Measurements from ENCODE around the gene TCERG1L. TPM values are rescaled to one million over a fixed set of nuclear protein-coding genes. Genes with fewer than 3 reads are reported as not detected.

The TCERG1L gene
- total RNA-seq, 2 donors from 2014 or later, result 4.0 to 4.2 TPM

DNA sequence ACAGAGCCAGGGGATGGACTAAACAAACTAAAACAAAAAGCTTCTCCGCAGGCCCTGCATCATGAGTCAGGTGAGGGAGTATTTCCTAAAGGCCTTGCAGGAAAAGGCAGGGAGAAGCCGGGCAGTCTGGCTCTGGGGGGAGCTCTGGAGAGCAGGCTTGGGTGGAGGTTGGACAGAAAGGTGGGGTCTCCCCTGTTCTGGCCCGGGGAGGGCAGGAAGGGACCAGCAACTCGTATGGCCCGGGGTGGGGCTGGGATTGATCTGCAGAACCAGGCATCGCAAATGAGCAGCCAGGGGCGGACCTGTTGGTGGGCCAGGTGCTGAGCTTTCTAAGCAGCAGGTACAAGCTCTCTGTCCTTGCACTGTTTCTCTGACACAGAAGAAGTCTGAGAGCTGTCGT, 235.2 kb downstream of the TCERG1L start:
- WGBS, 2 donors, result 79 to 81% methylated on average over 8 of the region's 8 CpGs
- no peaks in the 10 kb centered on the region for H3K36me3 ChIP-seq (replicated peaks in 1 of 2; ENCODE audit: insufficient read depth in 1 of 2, low read depth in 2 of 2)
- no peaks in the 10 kb centered on the region for H3K4me1 ChIP-seq
- ATAC-seq (no peak), DNase-seq (no peak)
- H3K4me3 ChIP-seq, result no peak overlapping the region
- intact Hi-C loops (cut with DNase I), result no loop called here
- TF ChIP-seq POLR2A (IDR thresholded peaks at IDR 0.05), result no peak
- TF ChIP-seq, protein P1, sequence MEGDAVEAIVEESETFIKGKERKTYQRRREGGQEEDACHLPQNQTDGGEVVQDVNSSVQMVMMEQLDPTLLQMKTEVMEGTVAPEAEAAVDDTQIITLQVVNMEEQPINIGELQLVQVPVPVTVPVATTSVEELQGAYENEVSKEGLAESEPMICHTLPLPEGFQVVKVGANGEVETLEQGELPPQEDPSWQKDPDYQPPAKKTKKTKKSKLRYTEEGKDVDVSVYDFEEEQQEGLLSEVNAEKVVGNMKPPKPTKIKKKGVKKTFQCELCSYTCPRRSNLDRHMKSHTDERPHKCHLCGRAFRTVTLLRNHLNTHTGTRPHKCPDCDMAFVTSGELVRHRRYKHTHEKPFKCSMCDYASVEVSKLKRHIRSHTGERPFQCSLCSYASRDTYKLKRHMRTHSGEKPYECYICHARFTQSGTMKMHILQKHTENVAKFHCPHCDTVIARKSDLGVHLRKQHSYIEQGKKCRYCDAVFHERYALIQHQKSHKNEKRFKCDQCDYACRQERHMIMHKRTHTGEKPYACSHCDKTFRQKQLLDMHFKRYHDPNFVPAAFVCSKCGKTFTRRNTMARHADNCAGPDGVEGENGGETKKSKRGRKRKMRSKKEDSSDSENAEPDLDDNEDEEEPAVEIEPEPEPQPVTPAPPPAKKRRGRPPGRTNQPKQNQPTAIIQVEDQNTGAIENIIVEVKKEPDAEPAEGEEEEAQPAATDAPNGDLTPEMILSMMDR (IDR thresholded peaks at IDR 0.05), result no peak
- no peaks in the 10 kb centered on the region for H3K9me3 ChIP-seq
- H3K27ac ChIP-seq, result no peak overlapping the region
- H3K27me3 ChIP-seq, result no peaks in the 10 kb centered on the region

DNA sequence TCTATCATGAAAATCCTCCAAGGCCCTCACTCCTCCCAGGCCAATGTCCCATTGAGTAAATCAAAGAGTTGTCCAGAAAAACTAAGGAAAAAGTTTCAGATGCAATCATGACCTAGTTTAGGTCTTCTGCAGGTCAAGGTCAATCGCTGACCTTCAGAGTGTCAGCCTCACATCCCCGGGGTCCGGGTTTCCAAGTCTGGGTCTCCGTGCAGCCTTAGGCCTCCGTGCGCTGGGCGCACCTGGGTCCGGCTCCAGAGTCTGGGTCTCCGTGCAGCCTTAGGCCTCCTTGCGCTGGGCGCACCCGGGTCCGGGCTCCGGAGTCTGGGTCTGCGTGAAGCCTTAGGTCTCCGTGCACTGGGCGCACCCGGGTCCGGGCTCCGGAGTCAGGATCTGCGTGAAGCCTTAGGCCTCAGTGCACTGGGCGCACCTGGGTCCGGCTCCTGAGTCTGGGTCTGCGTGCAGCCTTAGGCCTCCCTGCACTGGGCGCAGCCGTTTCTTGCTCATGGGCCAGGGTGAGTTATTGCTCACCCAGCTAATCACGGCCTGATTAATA, 236.2 kb downstream of the TCERG1L start:
- TF ChIP-seq, protein P1 (IDR thresholded peaks at IDR 0.05), result no peak
- TF ChIP-seq POLR2A (IDR thresholded peaks at IDR 0.05), result no peak
- H3K4me3 ChIP-seq, result no peak overlapping the region
- DNase-seq (no peak), ATAC-seq (no peak)
- 91 to 93% methylated on average over 1 to 27 of the region's 27 CpGs for WGBS, 2 donors
- H3K36me3 ChIP-seq (replicated peaks in 1 of 2; ENCODE audit: insufficient read depth in 1 of 2, low read depth in 2 of 2), result no peaks in the 10 kb centered on the region
- intact Hi-C loops (cut with DNase I), result no loop called here
- H3K27ac ChIP-seq, result no peak overlapping the region
- no peaks in the 10 kb centered on the region for H3K27me3 ChIP-seq
- H3K9me3 ChIP-seq, result no peaks in the 10 kb centered on the region
- H3K4me1 ChIP-seq, result no peaks in the 10 kb centered on the region

DNA sequence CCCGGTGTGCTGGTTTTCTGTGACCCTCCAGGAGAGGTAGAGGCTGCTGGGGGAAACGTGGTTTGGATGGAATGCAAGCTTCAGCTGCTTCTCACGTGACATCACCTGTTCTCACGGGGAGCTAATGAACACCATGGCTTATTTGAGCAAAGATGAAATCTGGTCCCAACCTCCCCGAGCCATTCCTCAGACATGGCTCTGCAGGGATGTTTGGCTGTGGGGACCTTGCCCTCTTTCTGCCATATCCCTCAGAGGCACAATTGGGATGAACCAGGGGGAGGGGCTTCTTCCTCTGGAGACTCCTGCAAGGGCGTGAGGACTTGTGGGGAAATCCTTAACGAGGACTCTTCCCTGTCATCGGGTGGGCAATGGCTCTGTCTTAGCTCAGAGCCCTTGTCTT, 236.8 kb downstream of the TCERG1L start:
- DNase-seq (no peak), ATAC-seq (no peak)
- H3K4me1 ChIP-seq, result no peaks in the 10 kb centered on the region
- H3K4me3 ChIP-seq, result no peak overlapping the region
- H3K36me3 ChIP-seq (replicated peaks in 1 of 2; ENCODE audit: insufficient read depth in 1 of 2, low read depth in 2 of 2), result no peaks in the 10 kb centered on the region
- H3K27ac ChIP-seq, result no peak overlapping the region
- WGBS, 2 donors, result 86 to 87% methylated on average over 5 to 8 of the region's 8 CpGs
- no peak for TF ChIP-seq POLR2A (IDR thresholded peaks at IDR 0.05)
- TF ChIP-seq, protein P1 (IDR thresholded peaks at IDR 0.05), result no peak
- intact Hi-C loops (cut with DNase I), result no loop called here
- no peaks in the 10 kb centered on the region for H3K27me3 ChIP-seq
- H3K9me3 ChIP-seq, result no peaks in the 10 kb centered on the region

DNA sequence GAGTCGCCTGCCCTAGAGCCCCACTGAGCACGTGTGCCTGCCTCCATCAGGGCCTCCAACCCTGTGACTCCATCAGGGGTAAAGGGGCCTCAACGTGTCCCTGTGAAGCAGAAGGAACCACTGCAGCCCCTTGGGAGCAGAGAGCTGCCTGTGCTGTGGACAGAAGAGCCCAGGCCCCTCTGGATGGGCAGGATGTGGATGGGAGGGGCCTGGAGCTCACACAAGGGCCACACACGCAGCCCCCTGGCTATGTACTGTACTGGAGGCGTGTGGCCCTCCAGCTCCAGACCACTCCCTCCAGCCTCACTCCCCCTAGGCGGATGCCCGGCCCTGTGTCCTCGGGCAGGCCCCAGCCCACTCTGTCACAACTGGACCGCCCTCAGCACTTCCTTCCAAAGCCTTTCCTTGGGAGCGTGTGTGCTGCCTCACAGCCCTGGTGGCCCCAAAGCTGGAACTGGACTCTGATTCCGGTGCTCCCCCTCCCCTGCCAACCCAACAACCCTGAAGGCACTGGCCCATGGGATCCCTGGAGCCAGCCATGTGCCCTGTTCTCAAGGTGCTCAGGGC, 238.0 kb downstream of the TCERG1L start:
- no peak for TF ChIP-seq POLR2A (IDR thresholded peaks at IDR 0.05)
- TF ChIP-seq, protein P1 (IDR thresholded peaks at IDR 0.05), result no peak
- Histone ChIP-seq H3K9me3 (no peaks in the 10 kb centered on the region), H3K27ac (no peak overlapping the region), H3K4me1 (no peaks in the 10 kb centered on the region), H3K36me3 (replicated peaks in 1 of 2; ENCODE audit: insufficient read depth in 1 of 2, low read depth in 2 of 2) (no peaks in the 10 kb centered on the region), H3K4me3 (no peak overlapping the region), H3K27me3 (no peaks in the 10 kb centered on the region)
- no peak for DNase-seq
- no peak for ATAC-seq
- WGBS, 2 donors, result 70 to 89% methylated on average over 7 to 11 of the region's 11 CpGs
- intact Hi-C loops (cut with DNase I), result no loop called here

Measured in body of pancreas (tissue), 4 donors.